ENCODE measurements around the gene EPHB2.

The EPHB2 gene

DNA sequence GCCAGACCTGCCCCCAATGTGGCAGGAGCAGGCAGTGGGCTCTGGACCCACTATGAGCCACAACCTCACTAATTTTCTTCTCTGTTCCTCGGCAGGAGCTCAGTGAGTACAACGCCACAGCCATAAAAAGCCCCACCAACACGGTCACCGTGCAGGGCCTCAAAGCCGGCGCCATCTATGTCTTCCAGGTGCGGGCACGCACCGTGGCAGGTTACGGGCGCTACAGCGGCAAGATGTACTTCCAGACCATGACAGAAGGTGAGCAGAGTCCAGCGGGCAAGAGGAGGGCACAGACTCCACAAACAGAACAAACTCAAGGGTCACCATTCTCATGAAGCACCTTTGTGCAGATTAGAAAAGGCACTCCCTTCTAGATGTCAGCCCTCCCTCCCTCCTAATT, 182.2 kb downstream of the EPHB2 start:
- DNase-seq = peak; percentile 98

GRCh38 chr1:22893292-22893691, 182.7 kb downstream of the EPHB2 start:
- no peak for DNase-seq

DNA sequence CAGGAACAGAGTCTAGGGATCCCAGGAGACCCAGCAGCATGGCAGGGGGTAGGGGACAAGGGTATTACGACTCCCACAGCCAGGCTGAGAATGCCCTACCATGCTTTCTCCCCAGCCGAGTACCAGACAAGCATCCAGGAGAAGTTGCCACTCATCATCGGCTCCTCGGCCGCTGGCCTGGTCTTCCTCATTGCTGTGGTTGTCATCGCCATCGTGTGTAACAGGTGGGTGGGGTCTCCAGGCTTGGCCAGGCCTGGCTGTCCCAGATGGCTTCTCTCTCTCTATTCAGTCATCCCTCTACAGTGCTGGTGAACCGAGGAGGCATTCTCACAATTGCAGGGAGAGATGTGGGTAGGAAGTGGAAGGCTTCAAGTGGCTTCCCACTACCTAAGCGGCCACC, 184.7 kb downstream of the EPHB2 start:
- no peak for DNase-seq

GRCh38 chr1:22896184-22896583, 185.5 kb downstream of the EPHB2 start:
- DNase-seq = no peak

DNA sequence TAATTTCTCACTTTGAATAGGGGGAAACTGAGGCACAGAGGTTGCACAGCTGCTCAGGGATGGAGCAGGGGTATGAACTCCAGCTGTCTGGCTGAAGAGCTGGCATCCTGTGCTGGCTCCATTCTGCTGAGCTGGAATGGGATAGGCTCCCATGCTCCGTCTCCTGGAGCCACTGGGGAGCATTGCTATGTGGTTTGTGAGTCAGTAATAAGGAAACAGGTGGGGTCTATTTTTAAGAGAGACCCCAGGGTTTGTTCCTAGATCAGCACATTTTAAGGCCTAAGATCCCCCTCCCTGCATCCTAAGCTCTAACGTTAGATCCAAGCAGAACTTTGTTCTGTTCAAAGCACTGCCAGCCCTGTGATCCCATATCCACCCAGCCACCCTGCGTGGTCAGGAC, 189.8 kb downstream of the EPHB2 start:
- DNase-seq = no peak

GRCh38 chr1:22903113-22903512, 192.5 kb downstream of the EPHB2 start:
- no peak for DNase-seq

- DNase-seq = no peak
These were observed 196.3 kb downstream of the EPHB2 start for GRCh38 chr1:22906968-22907367.

- no peak for DNase-seq
These were observed 196.9 kb downstream of the EPHB2 start for GRCh38 chr1:22907528-22907927.

GRCh38 chr1:22908880-22909426, 198.3 kb downstream of the EPHB2 start:
- no peak for DNase-seq

DNA sequence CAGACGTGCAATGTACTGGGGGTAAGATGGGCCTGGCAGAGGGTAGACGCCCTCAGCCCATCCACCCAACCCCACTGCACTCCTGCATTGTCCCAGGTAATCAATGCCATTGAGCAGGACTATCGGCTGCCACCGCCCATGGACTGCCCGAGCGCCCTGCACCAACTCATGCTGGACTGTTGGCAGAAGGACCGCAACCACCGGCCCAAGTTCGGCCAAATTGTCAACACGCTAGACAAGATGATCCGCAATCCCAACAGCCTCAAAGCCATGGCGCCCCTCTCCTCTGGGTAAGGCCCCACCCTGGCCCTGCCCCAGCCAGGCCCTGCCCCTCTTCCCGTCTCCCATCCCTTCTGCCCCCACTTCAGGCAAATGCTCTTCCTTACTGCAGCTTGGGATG, 199.6 kb downstream of the EPHB2 start:
- no peak for DNase-seq

DNA sequence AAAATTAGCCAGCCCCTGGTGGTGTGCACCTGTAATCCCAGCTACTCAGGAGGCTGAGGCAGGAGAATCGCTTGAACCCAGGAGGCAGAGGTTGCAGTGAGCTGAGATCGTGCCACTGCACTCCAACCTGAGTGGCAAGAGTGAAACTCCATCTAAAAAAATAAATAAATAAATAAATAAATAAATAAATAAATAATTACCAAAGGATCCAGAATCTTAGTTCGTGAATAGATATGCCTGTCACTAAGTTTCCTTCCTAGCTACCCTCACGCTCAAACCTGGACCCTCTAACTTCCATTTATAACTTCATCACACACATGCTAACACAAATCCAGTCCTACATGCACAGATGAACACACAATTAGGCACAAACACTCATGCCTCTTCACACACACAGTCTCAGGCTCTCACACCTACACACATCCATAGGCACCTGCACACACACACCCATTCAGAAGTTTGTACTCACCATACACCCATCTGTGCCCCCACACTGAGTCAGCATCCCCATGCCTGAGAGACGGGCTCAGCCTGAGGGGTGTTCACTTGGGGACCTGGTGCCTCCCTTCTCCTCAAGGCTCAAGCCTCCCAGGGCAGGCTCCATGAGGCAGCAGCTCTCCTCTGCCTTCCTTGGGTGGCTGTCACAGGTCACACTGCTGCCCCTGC, 200.5 kb downstream of the EPHB2 start:
- DNase-seq = no peak

- DNase-seq = no peak
These were observed 201.7 kb downstream of the EPHB2 start for GRCh38 chr1:22912311-22912710.

- DNase-seq = no peak
These were observed 202.9 kb downstream of the EPHB2 start for GRCh38 chr1:22913421-22914141.

GRCh38 chr1:22914156-22914555, 203.5 kb downstream of the EPHB2 start:
- no peak for DNase-seq

DNA sequence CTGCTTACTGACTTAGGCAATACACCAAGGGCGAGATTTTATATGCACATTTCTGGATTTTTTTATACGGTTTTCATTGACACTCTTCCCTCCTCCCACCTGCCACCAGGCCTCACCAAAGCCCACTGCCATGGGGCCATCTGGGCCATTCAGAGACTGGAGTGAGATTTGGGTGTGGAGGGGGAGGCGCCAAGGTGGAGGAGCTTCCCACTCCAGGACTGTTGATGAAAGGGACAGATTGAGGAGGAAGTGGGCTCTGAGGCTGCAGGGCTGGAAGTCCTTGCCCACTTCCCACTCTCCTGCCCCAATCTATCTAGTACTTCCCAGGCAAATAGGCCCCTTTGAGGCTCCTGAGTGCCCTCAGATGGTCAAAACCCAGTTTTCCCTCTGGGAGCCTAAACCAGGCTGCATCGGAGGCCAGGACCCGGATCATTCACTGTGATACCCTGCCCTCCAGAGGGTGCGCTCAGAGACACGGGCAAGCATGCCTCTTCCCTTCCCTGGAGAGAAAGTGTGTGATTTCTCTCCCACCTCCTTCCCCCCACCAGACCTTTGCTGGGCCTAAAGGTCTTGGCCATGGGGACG, 204.1 kb downstream of the EPHB2 start:
- DNase-seq = no peak

- no peak for DNase-seq
These were observed 204.6 kb downstream of the EPHB2 start for GRCh38 chr1:22915231-22915630.

- DNase-seq = no peak
These were observed 205.3 kb downstream of the EPHB2 start for GRCh38 chr1:22915816-22916470.

- peak; percentile 61 for DNase-seq
These were observed 205.8 kb downstream of the EPHB2 start for GRCh38 chr1:22916471-22916820.

- DNase-seq = no peak
These were observed 207.3 kb downstream of the EPHB2 start for GRCh38 chr1:22917989-22918388.

DNA sequence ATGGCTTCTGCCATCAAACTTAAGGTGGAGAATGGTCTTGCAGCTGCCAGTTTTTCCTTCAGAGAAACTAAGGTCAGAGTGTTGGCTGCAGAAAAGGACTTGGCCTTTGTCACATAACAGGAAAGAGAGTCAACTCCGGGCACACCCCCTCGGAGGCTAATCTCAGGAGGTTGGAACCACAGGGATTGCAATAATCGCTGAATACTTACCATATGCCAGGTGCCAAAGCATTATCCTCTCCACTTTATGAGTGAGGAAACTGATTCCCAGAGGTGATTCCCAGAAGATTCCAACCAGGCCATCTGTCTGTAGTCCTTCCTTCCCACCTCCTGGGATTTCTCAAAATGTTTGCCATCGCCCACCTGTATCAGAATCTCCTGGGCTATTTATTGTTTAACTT, 208.0 kb downstream of the EPHB2 start:
- DNase-seq = no peak

GRCh38 chr1:22919341-22920025, 208.8 kb downstream of the EPHB2 start:
- no peak for DNase-seq

GRCh38 chr1:22920026-22920733, 209.5 kb downstream of the EPHB2 start:
- DNase-seq = no peak

Data from NCI-H1694 treated with DMSO at 0.1 percent for 48 hours (cell line).